Smooth muscle cell (in vitro differentiated cells): Measurements from ENCODE around the gene GOLIM4. TPM values are rescaled to one million over a fixed set of nuclear protein-coding genes. Genes with fewer than 3 reads are reported as not detected.

Experiments used
- DNase-seq: peaks from one replicate; lab custom pipeline; 2025; ENCODE audit not compliant: unreplicated experiment; lab: John Stamatoyannopoulos, UW
- H2AFZ ChIP-seq: fragments of 200-600 bp; sonication (generic); 2 replicates; pipeline ENCODE4 v1.6.0; 2016; ENCODE audit warnings: antibody characterized with exemption, low read depth, mild to moderate bottlenecking
- H3F3A ChIP-seq: fragments of 200-600 bp; sonication (generic); 2 replicates; pipeline ENCODE4 v1.6.0; 2017; ENCODE audit warnings: antibody characterized with exemption, low read depth
- H3K27ac ChIP-seq: fragments of 200-600 bp; sonication (generic); 2 replicates; pipeline ENCODE4 v1.5.1; 2016; ENCODE audit warnings: low read depth, mild to moderate bottlenecking
- H3K27me3 ChIP-seq: fragments of 200-600 bp; sonication (generic); 2 replicates; pipeline ENCODE4 v1.6.1; 2016; ENCODE audit warnings: low read depth, mild to moderate bottlenecking
- H3K36me3 ChIP-seq: fragments of 200-600 bp; sonication (generic); 2 replicates; pipeline ENCODE4 v1.5.1; 2016; ENCODE audit warnings: low read depth
- H3K4me1 ChIP-seq: fragments of 200-600 bp; sonication (generic); 2 replicates; pipeline ENCODE4 v1.5.1; 2016; ENCODE audit warnings: low read depth
- H3K4me2 ChIP-seq: fragments of 200-600 bp; sonication (generic); 2 replicates; pipeline ENCODE4 v1.6.0; 2016; ENCODE audit warnings: mild to moderate bottlenecking
- H3K4me3 ChIP-seq: fragments of 200-600 bp; sonication (generic); 2 replicates; pipeline ENCODE4 v1.5.1; 2016; ENCODE audit warnings: mild to moderate bottlenecking
- H3K79me2 ChIP-seq: fragments of 200-600 bp; sonication (generic); 2 replicates; pipeline ENCODE4 v1.6.0; 2016; ENCODE audit warnings: low read depth, mild to moderate bottlenecking
- H3K9ac ChIP-seq: fragments of 200-600 bp; sonication (generic); 2 replicates; pipeline ENCODE4 v1.6.0; 2016; ENCODE audit warnings: low read depth
- H3K9me3 ChIP-seq: fragments of 200-600 bp; sonication (generic); replicated peaks from 2 replicates; pipeline ENCODE4 v1.5.1; 2016; ENCODE audit warnings: low read depth
- H4K20me1 ChIP-seq: fragments of 200-600 bp; sonication (generic); 2 replicates; pipeline ENCODE4 v1.6.0; 2016; ENCODE audit warnings: low read depth
- WGBS: methylation state at CpG from one replicate; pipeline ENCODE4 v1.1.7; 2016; ENCODE audit warnings: low lambda C conversion rate; 5-methylcytosine and 5-hydroxymethylcytosine counted together
- polyA plus RNA-seq: library from polyadenylated mRNA; unstranded; fragments of >200 nt; fragmentation: Nextera tagmentation; extraction: Ambion mirVana; gene quantifications from 2 replicates; pipeline ENCODE4 v1.2.1, GENCODE V29; 2016
- total RNA-seq: library from RNA; depleted of rRNA; stranded (reverse); fragments of >200 nt; gene quantifications from 2 replicates; pipeline ENCODE4 v1.2.3, GENCODE V29; 2014
- TF ChIP-seq, protein P1 (sequence below): fragments of 200-600 bp; sonication (generic); IDR thresholded peaks from 2 replicates; pipeline ENCODE4 v1.5.1; 2017; ENCODE audit warnings: borderline replicate concordance, mild to moderate bottlenecking, antibody characterized with exemption; ENCODE audit not compliant: insufficient read depth, poor library complexity, severe bottlenecking

Gene GOLIM4
- total and polyA plus RNA-seq, 2 experiments from 2014 or later, result 44.5 to 59.9 TPM

DNA sequence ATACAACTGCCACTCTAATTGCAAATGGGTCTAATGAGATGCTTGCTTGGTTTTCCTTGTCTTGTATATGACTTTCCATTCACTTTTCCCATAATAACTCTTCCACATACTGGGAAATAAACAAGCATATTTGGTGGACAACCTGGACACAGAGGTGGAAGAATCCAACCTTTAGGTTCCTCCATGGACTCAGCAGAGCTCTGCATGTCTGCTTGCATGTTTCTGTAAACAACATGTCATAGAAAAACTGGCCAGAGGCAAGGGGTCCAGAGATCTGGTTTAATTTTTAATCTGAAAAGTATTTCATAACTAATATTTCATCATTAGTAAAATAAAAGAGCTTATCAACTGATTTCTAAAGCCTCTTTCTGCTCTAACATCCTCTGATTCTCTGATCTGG is 30.2 kb downstream of the GOLIM4 start:
- Histone ChIP-seq H3K79me2 (peaks cover 97% of the 10 kb centered on the region), H4K20me1 (peaks cover 69% of the 10 kb centered on the region), H3K4me2 (no peak overlapping the region), H3K4me3 (no peak overlapping the region), H3K27ac (no peak overlapping the region), H2AFZ (no peak overlapping the region), H3K4me1 (no peaks in the 10 kb centered on the region), H3K36me3 (no peaks in the 10 kb centered on the region), H3K9ac (no peak overlapping the region), H3K9me3 (no peaks in the 10 kb centered on the region), H3F3A (no peaks in the 10 kb centered on the region), H3K27me3 (no peaks in the 10 kb centered on the region)
- TF ChIP-seq, protein P1, sequence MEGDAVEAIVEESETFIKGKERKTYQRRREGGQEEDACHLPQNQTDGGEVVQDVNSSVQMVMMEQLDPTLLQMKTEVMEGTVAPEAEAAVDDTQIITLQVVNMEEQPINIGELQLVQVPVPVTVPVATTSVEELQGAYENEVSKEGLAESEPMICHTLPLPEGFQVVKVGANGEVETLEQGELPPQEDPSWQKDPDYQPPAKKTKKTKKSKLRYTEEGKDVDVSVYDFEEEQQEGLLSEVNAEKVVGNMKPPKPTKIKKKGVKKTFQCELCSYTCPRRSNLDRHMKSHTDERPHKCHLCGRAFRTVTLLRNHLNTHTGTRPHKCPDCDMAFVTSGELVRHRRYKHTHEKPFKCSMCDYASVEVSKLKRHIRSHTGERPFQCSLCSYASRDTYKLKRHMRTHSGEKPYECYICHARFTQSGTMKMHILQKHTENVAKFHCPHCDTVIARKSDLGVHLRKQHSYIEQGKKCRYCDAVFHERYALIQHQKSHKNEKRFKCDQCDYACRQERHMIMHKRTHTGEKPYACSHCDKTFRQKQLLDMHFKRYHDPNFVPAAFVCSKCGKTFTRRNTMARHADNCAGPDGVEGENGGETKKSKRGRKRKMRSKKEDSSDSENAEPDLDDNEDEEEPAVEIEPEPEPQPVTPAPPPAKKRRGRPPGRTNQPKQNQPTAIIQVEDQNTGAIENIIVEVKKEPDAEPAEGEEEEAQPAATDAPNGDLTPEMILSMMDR, result no peak
- DNase-seq, result no peak

DNA sequence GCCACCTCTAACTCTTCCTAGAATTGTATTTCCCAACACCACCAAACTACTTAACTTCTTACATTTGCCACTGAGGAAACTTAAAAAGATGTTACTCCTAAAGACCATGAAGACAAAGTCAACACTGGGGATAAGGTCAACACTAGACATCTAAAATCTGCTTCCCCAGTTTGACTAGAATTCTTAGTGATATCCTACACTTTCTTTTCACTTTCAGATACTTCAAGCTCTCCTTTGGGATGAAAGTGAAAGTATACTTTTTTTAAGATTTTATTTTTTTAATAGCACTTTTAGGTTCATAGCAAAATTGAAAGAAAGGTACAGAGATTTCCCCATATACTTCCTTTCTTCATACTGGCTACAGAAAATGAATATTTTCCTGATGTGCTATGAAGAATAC is 32.6 kb downstream of the GOLIM4 start:
- Histone ChIP-seq H3K4me2 (no peak overlapping the region), H3K27me3 (no peaks in the 10 kb centered on the region), H2AFZ (no peak overlapping the region), H3K9me3 (no peaks in the 10 kb centered on the region), H3K9ac (no peak overlapping the region), H3K79me2 (peaks cover 97% of the 10 kb centered on the region), H3K4me1 (no peaks in the 10 kb centered on the region), H3K4me3 (no peak overlapping the region), H3F3A (no peaks in the 10 kb centered on the region), H3K27ac (no peak overlapping the region), H4K20me1 (peaks cover 91% of the 10 kb centered on the region), H3K36me3 (no peaks in the 10 kb centered on the region)
- TF ChIP-seq, protein P1, result no peak
- no peak for DNase-seq

DNA sequence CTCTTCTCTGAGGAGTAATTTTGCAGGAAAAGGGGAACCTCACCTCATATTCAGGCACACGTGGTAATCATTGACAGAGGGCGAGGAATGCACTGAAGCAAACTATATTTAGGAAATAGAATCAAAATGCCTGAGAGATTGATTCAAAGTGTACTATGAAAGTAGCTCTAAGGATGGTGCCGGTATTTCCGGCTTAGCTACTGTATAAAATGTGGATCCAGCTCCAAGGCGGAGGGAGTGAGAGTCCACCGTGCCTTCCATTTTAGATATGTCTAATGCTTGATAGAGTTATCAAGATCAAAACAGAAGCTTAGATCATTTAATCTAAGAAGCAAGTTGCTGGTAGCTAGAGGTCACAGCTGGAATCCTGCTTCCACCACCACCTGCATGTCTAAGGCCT is 33.0 kb downstream of the GOLIM4 start:
- Histone ChIP-seq H3K9ac (no peak overlapping the region), H3K4me3 (no peak overlapping the region), H3K79me2 (peaks cover 97% of the 10 kb centered on the region), H3K9me3 (no peaks in the 10 kb centered on the region), H3K4me2 (no peak overlapping the region), H2AFZ (no peak overlapping the region), H3F3A (no peaks in the 10 kb centered on the region), H3K4me1 (no peaks in the 10 kb centered on the region), H3K27ac (no peak overlapping the region), H3K27me3 (no peaks in the 10 kb centered on the region), H3K36me3 (no peaks in the 10 kb centered on the region), H4K20me1 (peaks cover 94% of the 10 kb centered on the region)
- DNase-seq, result no peak
- TF ChIP-seq, protein P1, result no peak
- WGBS, result 85% methylated on average over 6 of the region's 6 CpGs

DNA sequence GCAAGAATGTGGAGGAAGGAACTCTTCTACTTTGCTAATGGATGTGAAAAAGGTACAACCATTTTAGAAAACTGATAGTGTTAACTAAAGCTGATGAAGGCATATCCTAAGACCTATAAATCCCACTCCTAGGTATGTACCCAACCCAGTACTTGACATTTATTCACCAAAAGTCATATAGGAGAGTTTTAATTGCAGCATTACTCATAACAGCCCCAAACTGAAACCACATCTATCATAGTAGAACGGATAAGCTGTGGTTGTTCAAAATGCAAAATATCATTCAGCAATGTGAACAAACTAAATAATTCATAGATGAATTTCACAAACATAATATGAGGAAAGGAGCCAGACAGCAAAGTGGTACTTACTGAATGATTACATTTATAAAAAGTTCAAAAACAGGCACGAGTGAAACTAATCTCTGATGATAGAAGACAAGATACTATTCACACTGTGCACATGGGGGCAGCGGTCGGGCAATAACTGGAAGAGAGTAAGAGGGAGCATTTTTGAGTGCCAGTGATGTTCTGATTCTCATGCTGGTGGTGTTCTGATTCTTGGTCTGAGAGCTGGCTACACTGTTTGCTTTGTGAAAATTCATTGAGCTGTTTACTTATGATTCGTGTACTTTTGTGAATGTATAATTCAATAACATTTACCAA is 34.3 kb downstream of the GOLIM4 start:
- TF ChIP-seq, protein P1, result no peak
- Histone ChIP-seq H3K27me3 (no peaks in the 10 kb centered on the region), H3K9ac (no peak overlapping the region), H3K4me3 (no peak overlapping the region), H3F3A (no peaks in the 10 kb centered on the region), H3K4me2 (no peak overlapping the region), H3K9me3 (no peaks in the 10 kb centered on the region), H3K79me2 (peaks cover 97% of the 10 kb centered on the region), H3K36me3 (no peaks in the 10 kb centered on the region), H2AFZ (no peak overlapping the region), H3K27ac (no peak overlapping the region), H4K20me1 (peaks cover 82% of the 10 kb centered on the region), H3K4me1 (no peaks in the 10 kb centered on the region)
- 66% methylated on average over 5 of the region's 5 CpGs for WGBS
- DNase-seq, result no peak
